GM18502 (cell line): ENCODE measurements around the gene ARMH3.

Experiments used
- ATAC-seq: cut with Tn5 transposase; IDR thresholded peaks from one replicate; pipeline ENCODE4 v1.9.1; 2021; ENCODE audit warnings: mild to moderate bottlenecking; ENCODE audit not compliant: unreplicated experiment, poor library complexity

ARMH3 gene

DNA sequence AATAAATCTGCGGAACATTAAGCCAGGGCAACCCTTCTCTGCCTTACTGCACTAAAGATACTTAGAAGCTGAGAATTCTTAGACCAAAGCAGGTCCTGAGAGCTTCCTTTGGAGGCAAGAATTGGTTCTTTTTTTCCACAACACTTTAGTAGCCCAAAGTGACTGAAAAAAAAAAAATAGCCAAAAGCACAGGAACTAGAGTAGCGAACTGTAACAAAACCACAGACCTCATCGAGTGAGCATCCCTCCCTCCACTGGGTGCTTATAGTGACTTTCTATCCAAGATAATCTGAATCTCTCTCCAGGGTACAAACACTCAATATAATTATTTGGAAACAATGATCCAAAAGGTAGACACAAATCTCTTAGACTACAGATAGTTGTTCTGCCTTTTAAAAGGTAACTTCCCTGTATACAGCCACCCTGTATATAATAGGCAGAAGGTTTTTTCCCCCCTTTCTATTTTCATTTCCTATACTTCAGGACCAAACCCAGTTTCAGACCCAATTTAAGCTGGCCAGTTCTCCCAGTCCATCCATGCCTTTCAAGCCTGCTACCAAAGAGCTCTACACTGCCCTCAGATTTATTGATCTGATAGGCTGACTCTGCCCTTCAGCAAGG, 180.8 kb downstream of the ARMH3 start:
- no peak for ATAC-seq

- no peak for ATAC-seq
Observed at GRCh38 chr10:101874252-101874651, 181.7 kb downstream of the ARMH3 start.

GRCh38 chr10:101867931-101868330, 188.0 kb downstream of the ARMH3 start:
- ATAC-seq, result no peak

GRCh38 chr10:101859530-101859929, 196.4 kb downstream of the ARMH3 start:
- ATAC-seq, result no peak

GRCh38 chr10:101858723-101859500, 197.1 kb downstream of the ARMH3 start:
- peak; percentile 74 for ATAC-seq

- no peak for ATAC-seq
Observed at GRCh38 chr10:101857802-101858476, 198.0 kb downstream of the ARMH3 start.

DNA sequence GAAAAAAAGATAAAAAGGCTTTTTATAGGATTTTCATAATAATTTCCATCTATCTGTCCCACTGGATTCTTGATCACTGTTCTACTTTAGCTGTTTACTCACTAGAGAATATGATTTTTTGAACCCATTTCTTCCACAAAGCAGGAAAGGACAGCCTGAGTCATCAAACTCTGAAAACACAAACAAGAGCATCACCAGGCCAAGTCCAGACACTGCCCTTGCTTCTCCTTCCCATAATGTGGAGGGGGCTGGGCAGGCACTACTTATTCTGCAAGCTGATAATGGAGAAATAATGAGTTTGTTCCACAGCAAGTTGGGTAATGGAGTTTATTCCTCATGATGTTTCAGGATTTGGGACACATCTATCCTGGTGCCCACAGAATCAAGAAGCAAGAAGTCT, 199.3 kb downstream of the ARMH3 start:
- no peak for ATAC-seq

DNA sequence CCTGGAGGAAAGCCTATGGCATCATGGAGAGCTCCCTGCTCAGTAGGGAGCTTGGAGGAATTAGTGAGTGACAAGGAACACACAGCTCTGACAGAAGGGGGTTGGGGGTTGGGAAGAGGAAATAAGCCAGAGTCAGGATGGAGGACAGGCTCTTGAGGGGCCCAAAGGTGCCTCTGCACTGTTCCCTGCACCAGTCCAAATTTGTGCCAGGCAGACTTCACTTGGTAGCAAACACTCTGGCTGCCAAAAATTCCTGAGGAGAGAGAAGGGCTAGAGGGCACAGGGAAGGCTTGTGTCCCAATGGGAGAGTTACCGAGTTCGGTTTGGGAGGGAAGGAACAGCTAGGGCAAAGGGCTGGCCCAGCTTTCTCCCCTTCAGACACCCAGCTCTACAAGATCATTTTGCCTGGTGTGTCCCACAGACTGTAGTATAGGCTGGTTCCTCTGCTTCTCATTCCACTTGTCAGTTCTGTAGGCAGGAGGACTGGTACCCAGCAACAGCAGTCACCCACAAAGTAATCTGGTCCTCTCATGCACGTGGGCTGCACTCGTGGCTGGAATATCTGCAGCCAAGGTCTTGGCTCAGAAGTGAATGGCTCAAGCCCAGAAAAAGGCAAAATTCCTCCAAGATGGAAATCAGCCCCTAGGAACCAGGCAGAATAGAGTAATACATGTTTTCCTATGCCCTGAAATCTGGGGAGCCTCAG, 204.4 kb downstream of the ARMH3 start:
- no peak for ATAC-seq

DNA sequence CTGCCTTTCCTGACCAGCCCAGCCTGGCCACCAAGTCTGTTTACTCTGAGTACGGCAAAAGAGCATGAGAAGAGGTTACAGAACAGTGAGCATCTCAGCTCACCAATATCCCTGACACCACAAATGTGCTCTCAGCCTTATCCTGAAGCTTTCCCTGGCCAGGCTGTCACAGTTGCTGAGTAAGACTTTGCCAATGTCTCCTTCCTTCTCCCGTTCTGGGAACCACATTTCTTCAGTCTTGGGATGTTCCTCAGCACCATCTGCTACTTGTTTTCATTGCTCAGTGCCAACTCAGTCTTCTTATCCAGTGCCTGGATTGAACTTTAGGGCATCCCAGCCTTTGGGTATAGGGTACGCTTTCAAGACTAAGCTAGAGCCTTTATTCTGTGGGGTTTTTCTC, 205.2 kb downstream of the ARMH3 start:
- no peak for ATAC-seq

DNA sequence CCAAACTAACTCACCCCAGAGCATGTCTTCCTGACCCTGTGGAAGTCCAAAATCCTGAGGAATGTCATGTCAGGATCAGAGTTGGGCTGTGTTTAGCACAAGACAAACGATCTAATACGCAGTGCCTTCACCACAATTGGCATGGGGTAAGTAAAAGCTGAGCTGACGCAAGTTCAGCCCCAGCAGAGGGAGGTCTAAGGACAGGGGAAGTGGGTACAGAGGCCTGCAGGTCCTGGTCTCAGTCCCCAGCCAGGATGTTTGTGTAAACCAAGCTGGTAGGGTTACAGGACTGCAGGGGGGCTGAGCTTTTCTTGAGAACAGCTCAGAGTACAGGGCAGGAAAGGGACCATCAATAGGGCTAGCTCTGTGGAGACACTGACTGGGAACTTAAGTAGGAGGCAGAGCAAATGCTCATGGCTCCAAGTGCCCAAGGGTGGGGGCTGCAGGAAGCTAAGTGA, 207.1 kb downstream of the ARMH3 start:
- no peak for ATAC-seq

DNA sequence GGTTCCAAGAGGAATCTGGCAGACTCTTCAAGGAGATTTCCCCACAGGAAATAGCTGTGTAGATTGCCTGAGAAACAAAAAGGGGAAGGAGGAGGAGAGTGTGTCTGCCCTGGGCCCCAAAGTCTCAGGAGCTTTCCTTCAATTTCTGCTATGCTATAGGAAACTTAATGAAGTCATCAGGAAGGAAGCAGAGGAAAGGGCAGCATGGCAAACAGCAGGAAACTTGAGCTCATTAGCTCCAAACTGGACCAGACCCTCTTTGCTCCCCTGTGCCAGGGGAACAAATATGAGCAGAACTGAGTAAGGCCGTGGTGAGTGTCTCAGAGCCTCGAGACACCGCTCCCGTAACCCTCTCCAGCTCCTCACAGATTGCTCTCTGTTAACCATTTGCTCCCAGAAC, 207.6 kb downstream of the ARMH3 start:
- no peak for ATAC-seq

- ATAC-seq, result no peak
Observed at GRCh38 chr10:101845893-101846292, 210.1 kb downstream of the ARMH3 start.

DNA sequence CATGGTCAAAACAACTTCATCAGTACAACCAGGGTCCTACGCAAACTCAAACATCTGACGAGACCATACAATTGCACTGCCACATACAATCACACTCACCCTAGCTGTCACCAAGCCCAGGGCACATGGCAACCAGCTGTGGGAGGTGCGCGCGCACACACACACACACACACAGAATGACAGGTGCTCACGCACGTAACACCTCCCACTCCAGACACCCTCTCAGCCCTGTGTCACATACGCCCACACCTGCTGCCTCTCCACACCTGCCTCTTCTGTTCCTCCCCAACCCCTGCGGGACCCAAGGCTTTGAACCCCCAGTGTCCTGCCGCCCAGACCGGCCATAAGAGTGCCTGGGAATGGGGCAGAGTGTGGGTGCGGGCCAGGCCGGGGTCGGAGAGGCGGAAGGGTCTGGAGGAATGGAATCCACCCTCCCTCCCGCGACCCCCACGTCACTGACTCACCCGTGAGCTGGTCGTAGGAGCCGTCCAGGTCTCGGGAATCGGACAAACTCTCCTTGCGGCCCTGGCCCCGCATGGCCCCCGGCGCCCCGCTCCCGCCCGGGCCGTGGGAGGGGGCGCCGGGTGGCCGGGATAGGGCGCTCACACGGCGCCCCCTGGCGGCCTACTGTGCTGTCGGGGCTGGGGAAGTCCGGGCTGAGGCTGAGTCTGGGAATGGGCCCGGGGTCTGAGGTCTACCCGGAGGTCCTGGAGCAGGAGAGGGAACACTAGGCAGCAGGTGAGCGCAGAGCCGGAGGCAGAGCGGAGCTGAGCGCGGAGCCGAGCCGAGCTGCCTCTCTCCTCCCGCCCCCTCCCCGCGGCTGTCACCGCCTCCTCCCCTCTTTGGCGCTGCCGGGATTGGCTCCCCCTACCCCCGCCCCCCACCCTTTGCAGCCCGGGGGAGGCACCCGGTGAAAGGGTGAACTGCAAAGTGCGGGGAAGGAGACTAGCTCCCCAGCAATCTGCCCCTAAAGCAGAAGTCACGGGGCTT, 212.6 kb downstream of the ARMH3 start, which contains the start of gene KCNIP2:
Gene KCNIP2 (minus strand): TSS at position 769 of the 990 bp plus-strand sequence. CDS start 232 bp downstream, at position 537.
- ATAC-seq, result no peak

DNA sequence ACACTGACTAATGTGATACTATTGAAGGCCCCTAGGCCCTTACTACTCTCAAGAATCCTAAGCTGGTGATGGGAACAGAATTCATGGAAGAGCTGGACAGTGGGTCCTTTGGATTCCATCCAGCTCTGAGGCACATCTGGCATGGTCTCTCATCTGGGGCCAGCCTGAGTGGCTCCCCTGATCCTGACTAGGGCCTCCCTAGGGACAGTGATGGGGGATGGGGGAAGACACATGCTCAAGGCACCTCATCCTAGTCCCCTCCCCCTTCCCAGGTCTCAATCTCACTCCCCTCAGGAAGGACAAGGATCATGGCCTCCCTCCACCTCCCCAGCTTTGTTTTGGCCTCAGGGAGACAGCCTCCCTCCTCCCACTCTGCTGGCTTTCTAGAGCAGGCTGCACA, 214.1 kb downstream of the ARMH3 start:
- ATAC-seq, result no peak

DNA sequence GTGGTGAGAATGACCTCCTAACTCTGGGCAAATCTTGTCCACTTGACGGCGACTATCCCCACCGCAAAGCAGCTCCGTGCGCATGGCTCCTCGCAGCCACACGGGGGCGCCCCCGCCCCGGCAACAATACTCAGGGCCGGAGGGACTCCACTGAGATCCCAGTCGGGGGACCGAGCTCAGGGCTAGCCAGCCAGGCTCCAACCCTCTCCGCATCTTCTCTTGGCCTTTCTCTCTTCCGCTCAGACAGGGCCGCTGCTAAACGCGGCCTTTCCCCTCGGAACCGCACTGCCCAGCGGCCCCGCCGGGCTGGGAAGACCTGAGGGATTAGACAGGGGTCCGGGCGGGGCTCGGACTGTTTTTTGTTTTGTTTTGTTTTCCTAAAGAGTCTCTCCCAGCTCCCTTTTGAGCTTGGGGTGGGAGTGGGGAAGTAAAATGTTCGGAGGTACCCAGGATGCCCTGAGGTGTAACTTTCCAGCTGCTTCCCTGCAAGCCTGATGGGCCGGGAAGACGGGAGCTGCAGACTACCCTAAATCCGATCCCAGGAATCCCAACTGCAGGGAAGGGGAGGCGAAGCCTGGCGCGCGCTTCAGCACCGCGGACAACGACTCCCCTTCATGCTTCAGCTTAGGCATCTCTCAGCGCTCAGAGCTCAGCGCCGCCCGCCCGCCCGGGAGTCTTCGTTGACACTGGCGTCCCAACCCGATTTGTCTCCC, 215.1 kb downstream of the ARMH3 start:
- ATAC-seq, result no peak

GRCh38 chr10:101840102-101840684, 215.8 kb downstream of the ARMH3 start:
- no peak for ATAC-seq

DNA sequence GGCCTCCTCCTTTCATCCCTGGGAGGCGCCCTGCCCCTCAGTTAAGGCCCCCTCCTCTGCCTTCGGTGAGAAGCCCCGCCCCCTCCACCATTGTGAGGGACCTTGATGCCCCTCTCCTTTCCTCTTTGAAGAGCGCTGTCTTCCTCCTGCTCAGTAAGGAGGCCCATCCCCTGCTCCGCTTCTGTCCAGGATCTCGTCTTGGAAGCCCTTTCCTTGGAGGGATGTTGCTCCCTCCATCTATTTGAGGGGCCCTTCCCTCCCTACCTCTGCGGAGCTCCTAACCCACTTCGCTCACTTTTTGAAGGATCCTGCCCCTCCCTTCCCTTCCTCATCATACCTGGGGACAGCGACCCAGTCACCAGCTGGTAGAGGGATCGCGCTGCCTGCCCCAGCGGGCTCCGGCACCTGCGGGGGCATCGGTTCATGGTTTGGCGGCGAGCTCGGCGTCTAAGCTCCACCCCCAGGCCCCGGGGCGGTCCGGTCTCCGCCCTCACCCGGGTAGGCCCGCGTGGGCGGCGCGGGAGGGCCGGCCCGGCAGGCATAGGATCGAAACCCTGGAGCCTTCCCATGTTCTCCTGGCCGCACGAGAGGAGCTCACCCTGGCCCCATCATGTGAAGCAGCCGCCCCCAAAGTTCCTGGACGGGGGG, 216.4 kb downstream of the ARMH3 start:
- ATAC-seq, result no peak

- ATAC-seq, result no peak
Observed at GRCh38 chr10:101839002-101839401, 217.0 kb downstream of the ARMH3 start.
